Chondrocyte (in vitro differentiated cells): Measurements from ENCODE around the gene SNRNP27. TPM values are rescaled to one million over a fixed set of nuclear protein-coding genes. Genes with fewer than 3 reads are reported as not detected.
A peak's percentile ranks its signal among the peaks of the same experiment; 100 is the strongest.

Experiments
- DNase-seq: peaks from one replicate; pipeline ENCODE4 v3.0.0; 2021; ENCODE audit warnings: mixed read lengths, low spot score
- H3K27ac Mint-ChIP-seq: one replicate; pipeline ENCODE4 v1.8.0; 2021; ENCODE audit warnings: mild to moderate bottlenecking, moderate library complexity, mixed read lengths; ENCODE audit not compliant: unreplicated experiment
- H3K27me3 Mint-ChIP-seq: 2 replicates; pipeline ENCODE4 v1.8.0; 2021; ENCODE audit warnings: low read depth, mixed read lengths
- H3K36me3 Mint-ChIP-seq: 2 replicates; pipeline ENCODE4 v1.8.0; 2021; ENCODE audit warnings: low read depth, mixed read lengths
- H3K4me1 Mint-ChIP-seq: 2 replicates; pipeline ENCODE4 v1.8.0; 2021; ENCODE audit warnings: low read depth, mild to moderate bottlenecking, mixed read lengths
- H3K4me3 Mint-ChIP-seq: one replicate; pipeline ENCODE4 v1.8.0; 2021; ENCODE audit warnings: mild to moderate bottlenecking, moderate library complexity, mixed read lengths; ENCODE audit not compliant: unreplicated experiment
- H3K9me3 Mint-ChIP-seq: 2 replicates; pipeline ENCODE4 v1.8.0; 2021; ENCODE audit warnings: low read depth, mixed read lengths
- total RNA-seq: library from RNA; stranded (reverse); gene quantifications from 3 replicates; pipeline ENCODE4 v1.2.1, GENCODE V29; 2021
- TF ChIP-seq, protein P1 (sequence below): fragments of 200-600 bp; sonication (generic); IDR thresholded peaks from 2 replicates; pipeline ENCODE4 v1.5.0; 2021; ENCODE audit warnings: antibody characterized with exemption, mild to moderate bottlenecking, moderate library complexity

The SNRNP27 gene
- total RNA-seq, 1 donor from 2014 or later = 48.6 TPM

DNA sequence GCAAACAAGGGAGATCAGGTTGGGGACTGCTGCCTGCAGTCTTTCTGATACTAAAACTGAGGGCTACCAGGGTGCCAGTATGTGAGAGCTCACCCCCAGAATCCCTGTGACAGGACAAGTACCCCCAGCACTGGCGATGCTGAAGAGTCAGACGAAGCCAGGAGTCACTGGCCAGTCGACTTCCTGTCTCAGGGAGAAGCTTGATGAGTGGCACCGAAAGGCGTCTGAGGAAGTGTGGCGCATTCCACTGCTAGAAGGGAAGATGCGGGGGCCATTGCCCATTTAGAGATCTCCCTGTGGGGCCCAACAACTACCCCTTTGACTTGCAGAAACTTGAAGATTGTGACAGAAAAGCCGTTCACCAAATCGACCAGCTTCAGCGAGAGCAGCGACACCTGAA lies 43.1 kb downstream of the SNRNP27 start:
- TF ChIP-seq, protein P1, sequence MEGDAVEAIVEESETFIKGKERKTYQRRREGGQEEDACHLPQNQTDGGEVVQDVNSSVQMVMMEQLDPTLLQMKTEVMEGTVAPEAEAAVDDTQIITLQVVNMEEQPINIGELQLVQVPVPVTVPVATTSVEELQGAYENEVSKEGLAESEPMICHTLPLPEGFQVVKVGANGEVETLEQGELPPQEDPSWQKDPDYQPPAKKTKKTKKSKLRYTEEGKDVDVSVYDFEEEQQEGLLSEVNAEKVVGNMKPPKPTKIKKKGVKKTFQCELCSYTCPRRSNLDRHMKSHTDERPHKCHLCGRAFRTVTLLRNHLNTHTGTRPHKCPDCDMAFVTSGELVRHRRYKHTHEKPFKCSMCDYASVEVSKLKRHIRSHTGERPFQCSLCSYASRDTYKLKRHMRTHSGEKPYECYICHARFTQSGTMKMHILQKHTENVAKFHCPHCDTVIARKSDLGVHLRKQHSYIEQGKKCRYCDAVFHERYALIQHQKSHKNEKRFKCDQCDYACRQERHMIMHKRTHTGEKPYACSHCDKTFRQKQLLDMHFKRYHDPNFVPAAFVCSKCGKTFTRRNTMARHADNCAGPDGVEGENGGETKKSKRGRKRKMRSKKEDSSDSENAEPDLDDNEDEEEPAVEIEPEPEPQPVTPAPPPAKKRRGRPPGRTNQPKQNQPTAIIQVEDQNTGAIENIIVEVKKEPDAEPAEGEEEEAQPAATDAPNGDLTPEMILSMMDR = no peak
- no peak for DNase-seq
- Mint-ChIP-seq H3K4me1 (peaks cover 34% of the 10 kb centered on the region), H3K9me3 (no peaks in the 10 kb centered on the region), H3K27me3 (no peaks in the 10 kb centered on the region), H3K27ac (peak overlapping the region; percentile 68), H3K4me3 (no peak overlapping the region), H3K36me3 (peaks cover 37% of the 10 kb centered on the region)

DNA sequence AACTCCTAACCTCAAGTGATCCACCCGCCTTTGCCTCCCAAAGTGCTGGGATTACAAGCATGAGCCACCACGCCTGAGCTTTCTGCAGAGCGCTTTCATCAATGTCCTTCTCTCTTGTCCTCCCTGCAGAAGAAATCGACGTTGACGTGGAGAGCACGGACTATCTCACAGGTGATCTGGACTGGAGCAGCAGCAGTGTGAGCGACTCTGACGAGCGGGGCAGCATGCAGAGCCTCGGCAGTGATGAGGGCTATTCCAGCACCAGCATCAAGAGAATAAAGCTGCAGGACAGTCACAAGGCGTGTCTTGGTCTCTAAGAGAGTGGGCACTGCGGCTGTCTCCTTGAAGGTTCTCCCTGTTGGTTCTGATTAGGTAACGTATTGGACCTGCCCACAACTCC lies 44.2 kb downstream of the SNRNP27 start:
- H3K36me3 Mint-ChIP-seq = peaks cover 40% of the 10 kb centered on the region
- DNase-seq = no peak
- no peak overlapping the region for H3K27ac Mint-ChIP-seq
- no peak overlapping the region for H3K4me3 Mint-ChIP-seq
- H3K9me3 Mint-ChIP-seq = no peaks in the 10 kb centered on the region
- H3K27me3 Mint-ChIP-seq = no peaks in the 10 kb centered on the region
- TF ChIP-seq, protein P1 = no peak
- peaks cover 29% of the 10 kb centered on the region for H3K4me1 Mint-ChIP-seq

DNA sequence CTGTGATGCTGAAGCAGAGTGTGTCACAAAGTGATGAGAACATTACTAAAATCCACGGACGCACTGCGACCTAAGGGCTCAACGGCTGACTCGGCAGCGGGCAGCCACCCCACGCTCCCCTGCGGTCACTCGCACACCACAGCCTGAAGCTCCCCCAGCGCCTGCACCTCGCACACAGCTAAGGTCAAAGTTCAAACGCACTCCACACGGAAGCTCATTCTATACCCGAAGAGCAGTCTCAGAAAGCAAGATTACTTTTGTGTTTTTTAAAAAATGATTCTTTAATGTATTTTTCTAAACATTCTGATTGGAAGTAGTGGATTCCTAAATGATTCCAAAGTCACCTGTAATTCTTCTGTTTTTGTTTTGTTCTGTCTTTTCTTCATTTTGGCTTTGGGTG lies 46.0 kb downstream of the SNRNP27 start:
- TF ChIP-seq, protein P1 = no peak
- peaks cover 45% of the 10 kb centered on the region for H3K36me3 Mint-ChIP-seq
- H3K4me1 Mint-ChIP-seq = peaks cover 14% of the 10 kb centered on the region

DNA sequence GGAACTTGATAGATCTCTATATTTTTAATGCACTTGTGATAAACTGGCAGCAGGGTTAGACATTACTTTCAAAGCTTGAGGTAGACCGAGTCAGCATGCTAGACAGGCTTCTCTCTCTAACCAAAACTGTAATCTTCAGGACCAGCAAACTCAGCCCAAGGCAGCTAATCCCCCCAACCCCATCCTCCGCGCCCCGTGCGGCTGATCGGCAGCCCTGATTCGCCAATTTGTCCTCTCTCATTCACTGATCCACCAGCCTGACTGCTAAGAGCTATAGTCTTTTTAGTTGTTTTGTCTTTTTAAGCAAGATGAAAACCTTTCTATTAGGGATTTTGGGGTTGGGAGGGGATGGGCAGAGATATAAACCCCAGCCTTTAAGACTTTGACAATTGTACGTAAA lies 46.9 kb downstream of the SNRNP27 start:
- no peaks in the 10 kb centered on the region for H3K9me3 Mint-ChIP-seq
- H3K27ac Mint-ChIP-seq = no peak overlapping the region
- TF ChIP-seq, protein P1 = no peak
- no peaks in the 10 kb centered on the region for H3K27me3 Mint-ChIP-seq
- H3K36me3 Mint-ChIP-seq = peaks cover 44% of the 10 kb centered on the region
- H3K4me3 Mint-ChIP-seq = no peak overlapping the region
- H3K4me1 Mint-ChIP-seq = peaks cover 19% of the 10 kb centered on the region
- DNase-seq = no peak

More for the DNA sequence above, 46.0 kb downstream of the SNRNP27 start:
- no peak for DNase-seq
- no peak overlapping the region for H3K4me3 Mint-ChIP-seq
- no peaks in the 10 kb centered on the region for H3K27me3 Mint-ChIP-seq
- no peaks in the 10 kb centered on the region for H3K9me3 Mint-ChIP-seq
- H3K27ac Mint-ChIP-seq = no peak overlapping the region

DNA sequence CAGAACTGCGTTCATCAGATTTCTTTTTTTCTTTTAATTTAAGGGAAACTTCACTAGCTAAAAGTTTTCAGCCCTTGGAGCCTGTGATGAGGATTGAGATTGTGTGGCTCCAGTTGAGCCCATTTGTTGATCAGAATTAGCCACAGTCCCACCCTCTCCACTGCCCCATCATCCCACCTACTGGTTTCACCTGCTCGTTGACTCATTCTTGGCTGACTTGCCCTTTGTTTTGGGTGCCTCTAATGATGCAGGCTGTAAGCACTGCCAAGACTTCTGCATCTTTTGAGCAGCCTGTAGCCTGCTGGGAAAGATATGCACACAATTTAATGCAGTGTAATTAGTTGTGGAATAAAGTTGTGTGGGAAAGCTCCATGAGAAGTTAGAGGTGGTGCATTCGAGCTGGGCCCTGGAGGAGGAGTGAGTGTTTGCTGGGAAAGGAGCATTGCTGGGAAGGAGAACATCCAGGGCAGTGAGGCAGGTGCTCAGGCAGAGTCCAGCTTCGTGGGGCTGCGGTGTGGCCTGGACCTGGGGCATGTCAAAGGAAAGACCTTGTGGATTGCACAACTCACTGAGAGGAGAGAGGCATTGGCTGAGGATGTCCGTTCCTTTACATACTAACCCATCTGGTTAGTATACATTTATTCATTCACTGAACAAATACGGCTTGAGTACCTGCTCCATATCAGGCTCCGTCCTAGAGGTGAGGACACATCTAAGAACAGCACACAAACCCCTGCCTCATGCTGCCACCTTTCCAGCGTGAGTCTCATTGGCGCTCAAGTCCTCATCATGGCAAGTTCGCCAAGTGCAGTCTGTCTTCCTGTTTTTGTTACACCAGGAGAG lies 49.5 kb downstream of the SNRNP27 start:
- no peaks in the 10 kb centered on the region for H3K9me3 Mint-ChIP-seq
- H3K4me1 Mint-ChIP-seq = peaks cover 21% of the 10 kb centered on the region
- H3K27ac Mint-ChIP-seq = no peak overlapping the region
- no peak overlapping the region for H3K4me3 Mint-ChIP-seq
- peaks cover 24% of the 10 kb centered on the region for H3K36me3 Mint-ChIP-seq
- H3K27me3 Mint-ChIP-seq = no peaks in the 10 kb centered on the region
- TF ChIP-seq, protein P1 = no peak
- no peak for DNase-seq
